ENCODE measurements around the gene BMPR1B. TPM values are rescaled to one million over a fixed set of nuclear protein-coding genes. Genes with fewer than 3 reads are reported as not detected.

The BMPR1B gene
- total and polyA plus RNA-seq, 10 donors: 0.12 to 2.4 (median 1.2) TPM

DNA sequence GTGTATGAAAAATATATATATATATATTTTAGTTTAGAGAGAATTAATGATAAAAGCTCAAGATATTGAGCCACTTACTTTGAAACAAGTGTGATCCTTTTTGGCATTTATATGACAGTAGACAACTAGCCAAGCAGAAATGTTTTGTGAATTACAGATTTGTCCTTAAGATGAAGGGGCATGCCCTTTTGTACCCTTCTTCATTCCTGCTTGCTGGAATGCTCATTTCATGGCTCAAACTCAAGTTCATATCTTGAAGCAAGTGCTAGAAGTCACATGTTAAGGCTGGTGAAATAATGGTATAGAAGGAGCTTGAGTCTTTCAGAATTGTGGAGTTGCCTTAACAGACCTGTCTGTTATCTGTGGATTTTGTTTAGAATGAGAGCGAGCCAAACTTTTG, 203.0 kb downstream of the BMPR1B start:
- Histone ChIP-seq H3K9me3 (peaks cover 0 to 8% (median 2%) of the 10 kb centered on the region in 8 donors), H3K27me3 (replicated peaks in 1 of 7) (no peaks in the 10 kb centered on the region), H3K4me1 (no peaks in the 10 kb centered on the region), H3K27ac (peak overlapping the region in 3 of 8 donors; percentile 9 to 31 (median 17)), H3K4me3 (no peak overlapping the region), H3K36me3 (no peaks in the 10 kb centered on the region)
- TF ChIP-seq, protein P1, sequence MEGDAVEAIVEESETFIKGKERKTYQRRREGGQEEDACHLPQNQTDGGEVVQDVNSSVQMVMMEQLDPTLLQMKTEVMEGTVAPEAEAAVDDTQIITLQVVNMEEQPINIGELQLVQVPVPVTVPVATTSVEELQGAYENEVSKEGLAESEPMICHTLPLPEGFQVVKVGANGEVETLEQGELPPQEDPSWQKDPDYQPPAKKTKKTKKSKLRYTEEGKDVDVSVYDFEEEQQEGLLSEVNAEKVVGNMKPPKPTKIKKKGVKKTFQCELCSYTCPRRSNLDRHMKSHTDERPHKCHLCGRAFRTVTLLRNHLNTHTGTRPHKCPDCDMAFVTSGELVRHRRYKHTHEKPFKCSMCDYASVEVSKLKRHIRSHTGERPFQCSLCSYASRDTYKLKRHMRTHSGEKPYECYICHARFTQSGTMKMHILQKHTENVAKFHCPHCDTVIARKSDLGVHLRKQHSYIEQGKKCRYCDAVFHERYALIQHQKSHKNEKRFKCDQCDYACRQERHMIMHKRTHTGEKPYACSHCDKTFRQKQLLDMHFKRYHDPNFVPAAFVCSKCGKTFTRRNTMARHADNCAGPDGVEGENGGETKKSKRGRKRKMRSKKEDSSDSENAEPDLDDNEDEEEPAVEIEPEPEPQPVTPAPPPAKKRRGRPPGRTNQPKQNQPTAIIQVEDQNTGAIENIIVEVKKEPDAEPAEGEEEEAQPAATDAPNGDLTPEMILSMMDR (IDR thresholded peaks at IDR 0.05 in 8 of 11, conservative IDR thresholded peaks at IDR 0.05 in 3 of 11): no peak
- TF ChIP-seq POLR2A (IDR thresholded peaks at IDR 0.05) (no peak), POLR2AphosphoS5 (IDR thresholded peaks at IDR 0.05) (no peak)
- intact Hi-C loops (cut with DNase I; ENCODE audit: low total_unique reads): no loop called here
- DNase-seq: no peak
- WGBS, 5 donors: 86 to 100% (median 93%) methylated on average over 1 of the region's 1 CpG

DNA sequence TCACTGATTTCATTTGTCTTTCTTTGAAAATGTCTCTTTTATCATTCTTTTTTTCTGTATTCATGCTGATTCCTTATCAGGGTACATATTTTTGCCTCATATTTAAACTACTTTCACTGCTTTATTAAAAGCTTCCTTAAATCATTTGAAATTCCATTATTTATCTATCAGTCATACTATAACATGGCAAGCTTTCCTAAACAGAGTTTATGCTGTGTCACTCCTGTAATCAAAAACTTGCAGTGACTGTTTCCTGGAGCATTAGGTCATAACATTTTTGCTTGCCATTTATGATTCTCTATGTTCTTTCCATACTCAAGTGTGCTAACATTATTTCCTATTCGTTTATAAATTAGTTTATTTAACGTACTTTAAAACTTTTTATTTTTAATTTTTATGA, 203.7 kb downstream of the BMPR1B start:
- Histone ChIP-seq H3K27me3 (replicated peaks in 1 of 7) (no peaks in the 10 kb centered on the region), H3K27ac (peak overlapping the region in 3 of 8 donors; percentile 9 to 31 (median 17)), H3K9me3 (peaks cover 0 to 8% (median 2%) of the 10 kb centered on the region in 8 donors), H3K36me3 (no peaks in the 10 kb centered on the region), H3K4me1 (no peaks in the 10 kb centered on the region), H3K4me3 (no peak overlapping the region)
- DNase-seq: no peak
- WGBS, 5 donors: 83 to 90% (median 85%) methylated on average over 2 of the region's 2 CpGs
- intact Hi-C loops (cut with DNase I; ENCODE audit: low total_unique reads): no loop called here
- TF ChIP-seq, protein P1 (IDR thresholded peaks at IDR 0.05 in 8 of 11, conservative IDR thresholded peaks at IDR 0.05 in 3 of 11): no peak
- TF ChIP-seq POLR2AphosphoS5 (IDR thresholded peaks at IDR 0.05): no peak
- TF ChIP-seq POLR2A (IDR thresholded peaks at IDR 0.05): no peak

DNA sequence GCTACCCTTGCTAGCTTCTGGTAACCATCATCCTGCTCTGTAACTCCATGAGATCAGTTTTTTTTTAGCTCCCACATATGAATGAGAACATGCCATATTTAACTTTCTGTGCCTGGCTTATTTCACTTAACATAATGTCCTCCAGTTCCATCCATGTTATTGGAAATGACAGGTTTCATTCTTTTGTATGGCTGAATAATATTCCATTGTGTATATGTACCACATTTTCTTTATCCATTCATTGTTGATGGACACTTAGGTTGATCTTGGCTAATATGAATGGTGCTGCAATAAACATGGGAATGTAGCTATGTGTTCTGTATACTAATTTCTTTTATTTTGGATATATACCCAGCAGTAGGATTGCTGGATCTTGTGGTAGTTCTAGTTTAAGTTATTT, 204.7 kb downstream of the BMPR1B start:
- Histone ChIP-seq H3K27ac (no peak overlapping the region), H3K27me3 (replicated peaks in 1 of 7) (no peaks in the 10 kb centered on the region), H3K9me3 (peaks cover 0 to 8% (median 2%) of the 10 kb centered on the region in 8 donors), H3K36me3 (no peaks in the 10 kb centered on the region), H3K4me3 (no peak overlapping the region), H3K4me1 (no peaks in the 10 kb centered on the region)
- TF ChIP-seq POLR2AphosphoS5 (IDR thresholded peaks at IDR 0.05): no peak
- TF ChIP-seq POLR2A (IDR thresholded peaks at IDR 0.05): no peak
- TF ChIP-seq, protein P1 (IDR thresholded peaks at IDR 0.05 in 8 of 11, conservative IDR thresholded peaks at IDR 0.05 in 3 of 11): no peak
- intact Hi-C loops (cut with DNase I; ENCODE audit: low total_unique reads): no loop called here
- no peak for DNase-seq

DNA sequence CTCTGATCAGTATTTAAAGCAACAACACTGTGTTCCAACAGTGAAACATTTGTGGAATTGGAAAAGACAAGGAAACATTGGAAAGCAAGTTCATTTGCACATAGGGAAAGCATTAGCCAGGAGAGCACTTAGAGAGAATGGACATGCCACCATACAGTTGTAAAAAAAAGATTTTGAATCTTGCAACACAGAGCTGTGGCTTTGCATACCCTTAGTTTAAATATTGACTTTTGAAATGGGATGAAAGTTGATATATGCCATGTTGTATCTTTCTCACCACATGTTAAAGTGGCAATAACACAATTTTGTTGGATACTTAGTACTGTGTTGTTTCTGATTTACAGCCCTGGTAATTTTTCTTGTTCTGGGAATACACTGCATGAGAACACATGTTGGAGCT, 208.1 kb downstream of the BMPR1B start:
- intact Hi-C loops (cut with DNase I; ENCODE audit: low total_unique reads): no loop called here
- Histone ChIP-seq H3K36me3 (no peaks in the 10 kb centered on the region), H3K27me3 (replicated peaks in 1 of 7) (no peaks in the 10 kb centered on the region), H3K4me1 (no peaks in the 10 kb centered on the region), H3K4me3 (no peak overlapping the region), H3K9me3 (peaks cover 0 to 8% (median 2%) of the 10 kb centered on the region in 8 donors), H3K27ac (no peak overlapping the region)
- TF ChIP-seq POLR2A (IDR thresholded peaks at IDR 0.05) (no peak), POLR2AphosphoS5 (IDR thresholded peaks at IDR 0.05) (no peak)
- TF ChIP-seq, protein P1 (IDR thresholded peaks at IDR 0.05 in 8 of 11, conservative IDR thresholded peaks at IDR 0.05 in 3 of 11): no peak
- DNase-seq: no peak
